Esophagus mucosa (tissue), 1 donor: ENCODE measurements around the gene GNAI1. TPM values are rescaled to one million over a fixed set of nuclear protein-coding genes. Genes with fewer than 3 reads are reported as not detected.

Experiments
- ATAC-seq: fragments of 200-7000 bp; cut with Tn5 transposase; one replicate; pipeline ENCODE4 v1.9.1; 2020
- total RNA-seq: library from RNA; stranded (reverse); gene quantifications from one replicate; pipeline ENCODE4 v1.2.4, GENCODE V29; 2023
- donor health status: DM: yes; HTN: yes; CAD: no.

Gene GNAI1
- total RNA-seq, 1 donor from 2014 or later = 31.5 TPM

DNA sequence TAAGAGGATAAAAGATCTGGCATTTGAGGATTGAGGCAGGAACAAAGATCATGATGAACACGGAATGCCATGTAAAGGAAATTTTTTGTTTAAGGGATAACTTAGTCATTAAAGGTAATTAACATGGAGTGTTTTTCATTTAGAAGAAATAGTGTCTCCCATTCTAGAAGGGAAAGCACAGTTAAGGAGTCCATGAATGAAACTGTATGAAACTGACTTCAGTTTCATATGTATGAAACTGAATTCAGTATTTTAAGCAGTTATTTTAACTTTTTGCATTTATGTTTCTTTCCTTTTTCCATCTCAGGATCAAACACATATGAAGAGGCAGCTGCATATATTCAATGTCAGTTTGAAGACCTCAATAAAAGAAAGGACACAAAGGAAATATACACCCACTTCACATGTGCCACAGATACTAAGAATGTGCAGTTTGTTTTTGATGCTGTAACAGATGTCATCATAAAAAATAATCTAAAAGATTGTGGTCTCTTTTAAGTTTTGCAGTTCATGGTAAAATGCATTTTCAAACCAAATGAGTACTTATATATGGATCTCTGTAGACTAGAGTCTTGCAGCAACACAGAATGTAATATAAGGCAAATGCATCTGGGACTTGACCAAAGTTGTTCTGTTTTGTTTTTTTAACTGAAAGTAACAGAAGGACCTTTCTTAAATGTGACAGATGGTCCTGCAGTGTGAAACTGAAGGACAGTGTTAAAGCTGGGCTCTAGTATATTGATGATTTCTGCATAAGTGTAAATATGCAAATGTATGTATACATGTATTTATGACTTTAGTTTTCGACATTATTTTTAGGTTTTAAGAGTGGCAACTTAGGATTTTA, 82.6 kb downstream of the GNAI1 start:
- no peak for ATAC-seq

GRCh38 chr7:80218723-80219122, 84.1 kb downstream of the GNAI1 start:
- ATAC-seq = peak; percentile 94

- no peak for ATAC-seq
These were observed 85.5 kb downstream of the GNAI1 start for GRCh38 chr7:80220022-80220634.

DNA sequence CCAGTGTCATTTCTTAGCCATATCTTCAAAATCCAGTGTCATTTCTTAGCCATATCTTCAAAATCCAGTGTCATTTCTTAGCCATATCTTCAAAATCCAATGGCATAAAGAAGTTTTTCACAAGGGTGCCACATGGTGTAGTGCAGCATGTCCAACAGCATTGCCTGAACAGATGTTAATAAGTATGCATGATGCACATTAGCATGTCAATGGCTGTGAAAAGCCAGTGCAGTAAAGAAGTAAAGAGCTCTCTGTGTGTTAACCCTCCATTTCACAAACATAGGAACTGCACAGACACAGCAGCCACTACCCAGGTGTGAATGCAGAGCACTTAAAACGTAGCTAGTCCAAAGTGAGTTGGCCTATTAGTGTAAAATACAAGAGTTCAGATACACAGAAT, 89.8 kb downstream of the GNAI1 start:
- no peak for ATAC-seq

DNA sequence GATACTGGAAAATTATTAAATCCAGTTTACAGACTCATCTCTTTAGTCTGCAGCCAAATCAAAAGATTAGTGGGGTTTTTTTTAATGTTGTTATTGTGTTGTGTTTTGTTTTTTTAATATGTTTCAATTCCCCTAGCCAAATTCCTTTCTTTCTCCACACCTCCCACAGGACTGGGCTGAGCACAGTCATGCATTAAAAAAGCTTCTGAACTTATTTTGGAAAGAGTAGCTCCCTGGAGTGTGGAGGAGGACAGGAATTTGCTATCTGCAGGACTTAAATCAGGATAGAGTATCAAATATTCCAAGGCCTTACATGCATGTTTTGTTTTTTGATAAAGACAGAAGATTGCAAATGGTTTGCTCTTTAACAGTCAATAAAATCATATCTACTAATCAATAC, 90.7 kb downstream of the GNAI1 start:
- no peak for ATAC-seq

GRCh38 chr7:80226629-80227028, 92.0 kb downstream of the GNAI1 start:
- ATAC-seq = no peak

- ATAC-seq = no peak
These were observed 95.7 kb downstream of the GNAI1 start for GRCh38 chr7:80230327-80230726.

DNA sequence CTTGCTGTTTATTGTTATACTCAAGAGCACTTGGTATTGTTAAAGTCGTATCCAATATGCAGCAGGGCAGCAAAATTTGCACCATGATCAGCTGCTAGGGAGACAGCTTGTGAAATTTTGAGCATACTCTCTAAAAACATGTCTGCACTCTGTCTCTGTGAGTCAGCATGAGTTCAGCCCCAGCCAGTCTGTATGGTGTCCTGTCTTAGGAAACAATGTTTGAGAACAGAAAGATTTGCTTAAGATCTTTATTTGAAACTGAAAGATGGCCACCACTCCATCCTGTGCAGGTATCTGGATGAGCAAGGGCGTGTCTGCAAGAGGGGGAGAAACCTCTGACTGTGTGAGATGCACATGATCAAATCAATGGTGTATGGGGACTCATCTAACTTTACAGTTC, 97.1 kb downstream of the GNAI1 start:
- peak; percentile 77 for ATAC-seq

GRCh38 chr7:80232979-80233724, 98.5 kb downstream of the GNAI1 start:
- peak; percentile 80 for ATAC-seq

DNA sequence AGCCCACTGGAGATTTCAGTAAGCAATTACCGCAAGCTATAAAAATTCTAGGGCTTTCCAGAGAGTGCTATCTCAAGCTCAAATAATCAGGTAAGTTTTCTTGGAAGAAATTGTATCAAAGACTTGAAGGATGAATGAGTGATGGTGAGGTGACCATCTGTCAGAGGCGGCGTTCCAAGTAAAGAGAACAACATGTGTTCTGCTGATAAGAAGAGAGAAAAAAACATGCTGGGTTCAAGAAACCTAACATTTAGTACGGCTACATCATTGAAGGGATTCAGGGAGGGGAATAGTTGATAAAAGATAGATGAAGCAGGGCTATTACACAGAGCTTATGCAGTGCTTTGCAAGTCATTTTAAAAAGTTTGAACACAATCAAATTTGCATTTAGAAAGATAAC, 100.7 kb downstream of the GNAI1 start:
- ATAC-seq = no peak

DNA sequence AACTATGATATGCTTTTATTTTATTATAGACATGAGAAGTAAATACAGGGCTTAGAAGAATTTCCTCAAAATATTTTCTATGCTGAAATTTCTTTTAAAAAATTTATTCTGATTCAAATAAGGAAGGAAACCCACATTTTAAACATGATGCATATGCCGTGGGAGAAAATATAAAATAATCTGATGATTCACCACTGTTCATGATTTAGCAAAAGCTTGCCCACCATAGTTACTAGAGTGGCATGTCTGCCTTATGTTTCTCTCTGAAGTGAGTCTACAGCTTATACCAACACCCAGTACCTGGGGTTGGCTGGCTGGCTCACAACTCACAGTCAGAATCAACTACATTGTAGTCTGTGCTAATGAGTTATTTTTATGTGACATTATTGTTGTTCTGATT, 102.0 kb downstream of the GNAI1 start:
- ATAC-seq = no peak

DNA sequence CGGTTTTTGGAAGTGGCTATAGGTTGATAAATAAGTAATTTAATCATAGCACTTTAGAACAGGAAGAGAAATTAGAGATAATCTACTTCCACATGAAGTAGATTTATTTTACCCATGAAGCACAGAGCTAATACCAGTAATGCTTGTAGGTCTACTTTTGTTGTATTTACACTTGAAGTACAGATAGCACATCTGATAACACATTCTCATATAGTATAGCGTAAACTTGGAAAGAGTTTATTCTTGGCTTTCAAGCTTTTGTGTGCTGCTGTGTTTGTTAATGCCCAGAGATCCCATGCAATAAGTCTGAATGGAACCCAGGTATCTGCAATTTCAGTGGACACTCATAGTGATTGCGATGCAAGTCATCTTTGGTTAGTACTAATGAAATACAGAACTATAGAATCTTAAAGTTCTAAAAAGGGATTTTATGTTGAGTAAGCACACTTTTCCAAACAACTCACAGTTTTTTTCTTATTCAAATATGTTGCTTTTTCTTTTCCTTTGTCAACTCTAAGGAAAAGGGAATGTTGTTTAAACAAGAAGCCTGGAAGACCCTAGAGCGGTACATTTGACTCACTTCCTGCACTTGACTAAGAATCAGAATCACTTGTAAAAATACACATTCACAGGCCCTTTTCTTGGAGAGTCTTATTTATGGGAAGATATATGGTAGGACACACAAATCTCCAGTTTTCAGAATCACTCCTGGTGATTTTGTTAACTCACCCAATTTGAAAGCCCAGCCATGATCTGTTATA, 105.8 kb downstream of the GNAI1 start:
- no peak for ATAC-seq

- no peak for ATAC-seq
These were observed 107.0 kb downstream of the GNAI1 start for GRCh38 chr7:80241671-80242070.

DNA sequence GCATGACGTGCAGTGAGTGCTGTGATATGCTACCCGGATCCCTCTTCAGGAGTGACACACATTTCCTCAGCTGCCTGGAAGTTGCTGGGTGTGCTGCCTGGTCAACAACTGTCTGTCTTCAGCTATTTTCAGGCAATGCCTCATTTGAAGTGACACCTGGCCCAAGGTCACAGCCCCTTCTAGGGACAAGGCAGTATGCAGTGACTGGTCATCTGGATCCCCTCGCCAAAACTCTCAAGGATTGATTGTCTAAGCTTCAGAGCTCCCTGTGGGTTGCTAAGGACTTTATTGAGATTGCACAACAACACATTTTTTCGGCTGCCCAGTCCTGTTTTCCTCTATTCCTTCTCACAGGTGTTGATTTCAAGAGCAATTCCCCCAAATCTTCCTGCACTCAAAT, 108.8 kb downstream of the GNAI1 start:
- ATAC-seq = no peak

DNA sequence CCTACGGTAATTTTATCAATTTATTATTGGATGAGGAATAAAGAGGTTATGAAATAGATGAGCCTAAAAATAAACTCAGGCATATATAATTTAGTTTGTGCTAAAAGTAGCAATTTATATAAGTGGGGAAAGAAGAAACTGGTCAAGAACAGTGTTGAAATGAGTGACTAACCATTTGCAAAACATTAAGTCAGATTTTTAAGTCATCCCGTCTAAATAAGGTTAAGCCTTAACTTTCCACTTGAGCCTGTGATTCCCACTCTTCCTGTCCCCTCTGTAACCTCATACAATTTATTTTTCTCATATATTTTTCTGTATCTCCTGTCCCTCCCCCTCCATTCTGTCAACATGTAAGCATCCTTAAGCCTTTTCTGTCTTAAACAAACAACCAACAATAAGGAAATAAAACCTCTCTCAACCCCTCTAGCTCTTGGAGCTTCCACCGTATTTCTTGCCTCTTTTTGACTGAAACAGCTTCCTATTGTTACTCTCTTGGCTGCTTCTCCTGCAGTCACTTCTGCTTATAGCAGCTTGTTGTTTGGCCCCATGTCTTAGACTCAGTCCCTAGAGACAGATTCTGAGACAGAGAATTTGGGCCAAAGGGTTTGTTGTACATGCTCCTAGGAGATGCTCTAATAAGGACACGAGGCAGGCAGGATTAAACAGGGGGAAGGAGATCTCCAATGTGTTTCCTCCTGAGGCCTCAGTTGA, 109.7 kb downstream of the GNAI1 start:
- ATAC-seq = no peak

- no peak for ATAC-seq
These were observed 112.5 kb downstream of the GNAI1 start for GRCh38 chr7:80247144-80247543.

DNA sequence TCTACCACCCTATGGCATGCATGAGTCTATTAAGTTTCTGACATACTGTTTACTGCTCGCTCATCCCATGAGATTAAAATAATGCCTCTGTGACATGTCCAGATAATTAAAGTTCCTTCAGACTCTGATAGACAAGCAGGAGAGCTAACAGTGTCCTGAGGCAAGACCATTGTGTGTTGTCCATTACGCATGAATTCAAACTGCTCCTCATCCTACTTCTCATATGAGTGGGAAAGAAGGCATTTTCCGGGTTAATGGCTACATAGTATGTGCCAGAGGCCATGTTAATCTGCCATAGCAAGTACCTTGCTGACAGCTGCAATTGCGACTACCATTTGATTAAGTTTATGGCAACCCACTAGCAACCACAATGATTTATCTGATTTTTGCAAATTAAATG, 113.3 kb downstream of the GNAI1 start:
- ATAC-seq = no peak

DNA sequence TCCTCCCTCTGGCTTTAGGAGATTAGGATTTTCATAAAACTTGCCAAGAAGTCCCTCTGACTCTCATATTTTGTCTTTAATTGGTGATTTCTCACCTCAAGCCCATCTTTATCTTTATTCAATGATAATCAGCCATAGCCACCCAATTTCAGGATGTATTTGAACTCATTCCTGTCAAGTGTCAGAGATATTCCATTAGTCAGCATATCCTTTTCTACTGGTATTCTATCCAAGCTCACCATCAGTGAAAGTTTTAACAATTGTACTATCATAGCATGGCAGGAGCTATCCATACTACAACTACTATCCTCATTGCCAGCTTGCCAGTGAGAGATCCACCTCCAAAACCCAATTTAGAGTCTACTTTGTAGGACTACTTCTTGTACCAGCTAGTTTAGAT, 114.6 kb downstream of the GNAI1 start:
- no peak for ATAC-seq

DNA sequence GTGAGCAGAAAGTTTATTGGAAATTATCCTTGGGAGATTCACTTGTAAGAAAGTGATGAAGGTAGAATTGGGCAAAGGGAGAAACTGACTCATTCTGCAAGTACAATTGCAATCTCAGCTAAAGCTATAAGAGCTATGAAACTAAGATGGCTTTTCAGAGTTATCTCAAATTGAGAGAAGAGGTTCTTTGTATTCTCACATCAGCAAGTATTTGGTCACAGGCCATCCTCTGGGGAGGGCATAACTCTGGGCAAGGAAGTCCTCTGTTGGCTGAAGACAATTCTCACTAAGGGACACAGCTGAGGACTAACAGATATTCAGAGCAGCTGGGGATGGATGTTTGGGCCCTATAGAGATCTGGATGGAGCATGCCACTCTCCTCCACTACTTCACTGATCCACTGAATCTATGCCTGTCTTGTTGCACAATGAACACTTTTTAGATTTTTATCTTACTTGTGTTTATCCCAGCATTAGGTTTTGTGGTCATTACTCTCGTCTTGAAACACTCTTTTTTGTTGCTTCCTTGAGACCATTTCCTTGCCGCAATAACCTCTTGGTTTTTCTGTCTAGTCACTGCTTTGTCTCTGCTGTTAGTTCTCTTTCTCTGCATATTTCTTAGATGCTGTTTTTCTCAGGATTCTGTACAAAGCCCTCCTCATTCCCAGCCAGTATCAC, 115.1 kb downstream of the GNAI1 start:
- ATAC-seq = no peak

DNA sequence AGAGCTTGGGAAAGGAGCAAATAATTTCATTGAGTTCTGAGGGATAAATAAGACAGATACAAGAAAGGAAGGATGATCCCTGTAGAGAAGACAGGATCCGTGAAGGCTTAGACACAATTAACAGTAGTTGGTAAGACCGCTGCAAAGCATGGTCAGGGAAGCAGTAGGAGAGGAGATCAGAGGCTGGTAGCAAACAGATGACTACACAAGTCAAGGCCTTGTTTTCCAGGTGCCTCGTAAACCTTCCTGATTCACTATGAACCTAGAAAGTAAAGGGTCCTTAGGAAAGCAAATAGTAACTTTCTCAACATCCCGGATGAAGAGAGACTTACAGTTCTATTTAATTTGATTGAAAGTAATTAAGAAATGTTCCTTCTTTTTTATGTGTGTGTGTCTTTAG, 118.6 kb downstream of the GNAI1 start:
- ATAC-seq = no peak

DNA sequence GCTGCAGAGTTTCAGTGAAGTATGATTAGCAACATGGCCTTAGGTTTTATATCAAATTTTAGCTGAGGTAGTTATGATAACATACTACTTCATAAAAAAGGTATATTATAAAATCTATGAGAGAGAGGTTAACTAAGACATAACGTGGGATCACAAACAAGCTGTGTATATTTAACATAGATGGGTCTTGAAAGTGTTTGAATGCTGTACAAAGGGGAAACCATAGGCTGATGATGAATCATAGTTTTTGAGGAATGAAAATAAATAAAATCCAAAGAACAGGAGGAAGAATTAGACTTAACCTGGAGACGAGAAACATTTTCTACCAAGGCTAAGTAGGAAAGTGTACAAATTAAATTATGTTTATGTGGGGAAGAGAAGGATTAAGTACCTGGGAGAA, 119.0 kb downstream of the GNAI1 start:
- ATAC-seq = no peak

- ATAC-seq = no peak
These were observed 121.0 kb downstream of the GNAI1 start for GRCh38 chr7:80255656-80256055.
